ENCODE data around the gene SCP2.

- TF ChIP-seq POLR2A (IDR thresholded peaks at IDR 0.05) = no peak
- TF ChIP-seq CTCF (IDR thresholded peaks at IDR 0.05) = no peak
- no peak for TF ChIP-seq POLR2AphosphoS5 (IDR thresholded peaks at IDR 0.05)
These were observed 121.0 kb downstream of the SCP2 start for GRCh38 chr1:53047737-53048736.
